Nephron (organoid): ENCODE measurements around the gene ARHGAP10.
"Not testable (repeated sequence)": the region's sequence is repeated elsewhere in the genome, so short reads cannot be mapped to it uniquely, and the experiment has no call there.

ENCODE experiments used
- H3K27ac Mint-ChIP-seq, 3 experiments: 2 replicates each; pipeline ENCODE4 v1.8.0; 2020; ENCODE audit warnings: mixed read lengths in 3 of 3, mild to moderate bottlenecking in 2 of 3, moderate library complexity in 1 of 3
- H3K27me3 Mint-ChIP-seq: 2 replicates; pipeline ENCODE4 v1.8.0; 2021; ENCODE audit warnings: low read depth, mild to moderate bottlenecking, moderate library complexity, mixed read lengths
- H3K36me3 Mint-ChIP-seq: 2 replicates; pipeline ENCODE4 v1.8.0; 2020; ENCODE audit warnings: low read depth, mixed read lengths
- H3K4me1 Mint-ChIP-seq: 2 replicates; pipeline ENCODE4 v1.8.0; 2020; ENCODE audit warnings: mixed read lengths
- H3K4me3 Mint-ChIP-seq, 3 experiments: 2 replicates each; pipeline ENCODE4 v1.8.0; 2020; ENCODE audit warnings: mild to moderate bottlenecking in 3 of 3, mixed read lengths in 3 of 3, moderate library complexity in 2 of 3
- H3K9me3 Mint-ChIP-seq: 2 replicates; pipeline ENCODE4 v1.8.0; 2020; ENCODE audit warnings: mixed read lengths
- TF ChIP-seq, protein P1 (sequence below), 3 experiments: fragments of 200-600 bp; sonication (generic); IDR thresholded peaks; one replicate each; pipeline ENCODE4 v1.5.0; 2021; ENCODE audit warnings: antibody characterized with exemption in 3 of 3; ENCODE audit not compliant: unreplicated experiment in 3 of 3

ARHGAP10 gene

GRCh38 chr4:147996859-147997258 lies 265.0 kb downstream of the ARHGAP10 start:
- Mint-ChIP-seq H3K9me3 (peaks cover 10% of the 10 kb centered on the region), H3K4me3 (no peak overlapping the region), H3K4me1 (peaks cover 29% of the 10 kb centered on the region), H3K27ac (no peak overlapping the region), H3K36me3 (peaks cover 20% of the 10 kb centered on the region), H3K27me3 (no peaks in the 10 kb centered on the region)
- TF ChIP-seq, protein P1, sequence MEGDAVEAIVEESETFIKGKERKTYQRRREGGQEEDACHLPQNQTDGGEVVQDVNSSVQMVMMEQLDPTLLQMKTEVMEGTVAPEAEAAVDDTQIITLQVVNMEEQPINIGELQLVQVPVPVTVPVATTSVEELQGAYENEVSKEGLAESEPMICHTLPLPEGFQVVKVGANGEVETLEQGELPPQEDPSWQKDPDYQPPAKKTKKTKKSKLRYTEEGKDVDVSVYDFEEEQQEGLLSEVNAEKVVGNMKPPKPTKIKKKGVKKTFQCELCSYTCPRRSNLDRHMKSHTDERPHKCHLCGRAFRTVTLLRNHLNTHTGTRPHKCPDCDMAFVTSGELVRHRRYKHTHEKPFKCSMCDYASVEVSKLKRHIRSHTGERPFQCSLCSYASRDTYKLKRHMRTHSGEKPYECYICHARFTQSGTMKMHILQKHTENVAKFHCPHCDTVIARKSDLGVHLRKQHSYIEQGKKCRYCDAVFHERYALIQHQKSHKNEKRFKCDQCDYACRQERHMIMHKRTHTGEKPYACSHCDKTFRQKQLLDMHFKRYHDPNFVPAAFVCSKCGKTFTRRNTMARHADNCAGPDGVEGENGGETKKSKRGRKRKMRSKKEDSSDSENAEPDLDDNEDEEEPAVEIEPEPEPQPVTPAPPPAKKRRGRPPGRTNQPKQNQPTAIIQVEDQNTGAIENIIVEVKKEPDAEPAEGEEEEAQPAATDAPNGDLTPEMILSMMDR (IDR thresholded peaks at IDR 0.05; ENCODE audit: unreplicated experiment in 3 of 3), result no peak

GRCh38 chr4:148000038-148000437 lies 268.1 kb downstream of the ARHGAP10 start:
- not testable (repeated sequence) for H3K27ac Mint-ChIP-seq, H3K27me3 Mint-ChIP-seq, H3K4me1 Mint-ChIP-seq, H3K4me3 Mint-ChIP-seq
- Mint-ChIP-seq H3K9me3 (peaks cover 15% of the 10 kb centered on the region), H3K36me3 (peaks cover 32% of the 10 kb centered on the region)

- peaks cover 31% of the 10 kb centered on the region for H3K4me1 Mint-ChIP-seq
- H3K4me3 Mint-ChIP-seq, result no peak overlapping the region
- no peak overlapping the region for H3K27ac Mint-ChIP-seq
- peaks cover 12% of the 10 kb centered on the region for H3K9me3 Mint-ChIP-seq
- H3K36me3 Mint-ChIP-seq, result peaks cover 26% of the 10 kb centered on the region
- TF ChIP-seq, protein P1 (IDR thresholded peaks at IDR 0.05; ENCODE audit: unreplicated experiment in 3 of 3), result no peak
- no peaks in the 10 kb centered on the region for H3K27me3 Mint-ChIP-seq
These were observed 272.5 kb downstream of the ARHGAP10 start for GRCh38 chr4:148004228-148004857.

DNA sequence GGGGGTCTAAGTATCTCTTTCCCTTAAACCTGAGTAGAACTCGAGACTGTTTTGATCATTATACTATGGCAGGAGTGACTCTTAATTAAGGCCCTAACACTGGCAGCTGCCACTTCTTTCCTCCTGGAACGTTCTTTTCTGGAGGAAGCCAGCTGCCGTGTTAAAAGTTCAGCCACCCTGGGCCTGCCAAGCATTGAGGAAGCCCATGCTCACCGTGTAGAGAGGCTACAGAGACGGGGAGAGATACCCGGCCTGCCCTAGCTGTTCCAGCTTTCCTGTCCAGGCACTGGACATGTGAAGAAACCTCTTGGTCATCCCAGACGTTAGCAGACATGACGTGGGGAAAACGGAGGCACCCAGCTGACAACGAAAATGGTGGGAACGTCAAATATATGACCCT lies 274.1 kb downstream of the ARHGAP10 start:
- H3K27ac Mint-ChIP-seq, result no peak overlapping the region
- peaks cover 14% of the 10 kb centered on the region for H3K36me3 Mint-ChIP-seq
- peaks cover 5% of the 10 kb centered on the region for H3K9me3 Mint-ChIP-seq
- H3K27me3 Mint-ChIP-seq, result no peaks in the 10 kb centered on the region
- H3K4me1 Mint-ChIP-seq, result peaks cover 31% of the 10 kb centered on the region
- TF ChIP-seq, protein P1 (IDR thresholded peaks at IDR 0.05; ENCODE audit: unreplicated experiment in 3 of 3), result no peak
- no peak overlapping the region for H3K4me3 Mint-ChIP-seq

DNA sequence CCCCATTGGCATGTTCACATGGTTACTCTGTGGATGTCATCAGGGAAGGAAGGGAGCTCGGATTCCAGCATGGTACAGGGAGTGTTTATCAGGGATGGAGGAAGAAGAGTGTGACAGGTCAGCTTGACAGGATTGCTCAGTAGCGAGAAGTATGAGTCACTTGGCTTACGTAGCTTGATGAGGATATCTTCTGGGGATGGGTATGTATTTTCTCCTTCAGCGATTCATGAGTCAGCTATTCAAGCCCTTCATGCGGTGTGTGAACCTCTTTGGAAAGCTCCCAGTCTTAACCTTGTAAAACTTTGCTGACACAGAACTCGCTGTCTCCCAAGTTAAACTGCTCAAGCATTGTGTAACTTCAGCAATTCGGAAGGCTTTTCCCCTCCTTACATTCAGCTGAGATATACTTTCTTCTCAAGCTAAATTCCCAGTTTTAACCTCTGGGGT lies 275.4 kb downstream of the ARHGAP10 start:
- Mint-ChIP-seq H3K4me1 (peaks cover 31% of the 10 kb centered on the region), H3K4me3 (no peak overlapping the region), H3K27ac (peak overlapping the region in 2 of 3 experiments; percentile 9 to 62), H3K36me3 (peaks cover 14% of the 10 kb centered on the region), H3K9me3 (peaks cover 5% of the 10 kb centered on the region), H3K27me3 (no peaks in the 10 kb centered on the region)
- TF ChIP-seq, protein P1 (IDR thresholded peaks at IDR 0.05; ENCODE audit: unreplicated experiment in 3 of 3), result no peak

- TF ChIP-seq, protein P1 (IDR thresholded peaks at IDR 0.05; ENCODE audit: unreplicated experiment in 3 of 3), result no peak
- no peak overlapping the region for H3K4me3 Mint-ChIP-seq
- peaks cover 4% of the 10 kb centered on the region for H3K9me3 Mint-ChIP-seq
- H3K27ac Mint-ChIP-seq, result peak overlapping the region; percentile 41 to 67 (median 65)
- no peaks in the 10 kb centered on the region for H3K27me3 Mint-ChIP-seq
- peaks cover 11% of the 10 kb centered on the region for H3K36me3 Mint-ChIP-seq
- peaks cover 31% of the 10 kb centered on the region for H3K4me1 Mint-ChIP-seq
These were observed 275.9 kb downstream of the ARHGAP10 start for GRCh38 chr4:148007792-148008191.
